ENCODE data around the gene IFNB1. TPM values are rescaled to one million over a fixed set of nuclear protein-coding genes. Genes with fewer than 3 reads are reported as not detected.

Gene IFNB1
- total RNA-seq, 1 donor from 2014 or later = not detected

- Histone ChIP-seq H3K9me3 (no peaks in the 10 kb centered on the region), H3K4me1 (no peaks in the 10 kb centered on the region), H3K27me3 (ENCODE audit: low read depth) (no peaks in the 10 kb centered on the region), H3K36me3 (no peaks in the 10 kb centered on the region), H3K4me3 (no peak overlapping the region), H3K27ac (no peak overlapping the region)
- no peak for TF ChIP-seq CTCF (IDR thresholded peaks at IDR 0.05)
- ATAC-seq (no peak), DNase-seq (no peak)
- intact Hi-C loops (cut with DNase I) = no loop called here
Measured at GRCh38 chr9:21047281-21047691, 30.5 kb downstream of the IFNB1 start.

- DNase-seq (no peak), ATAC-seq (no peak)
- no peak overlapping the region for H3K27ac ChIP-seq
- H3K36me3 ChIP-seq = no peaks in the 10 kb centered on the region
- no peaks in the 10 kb centered on the region for H3K9me3 ChIP-seq
- intact Hi-C loops (cut with DNase I) = no loop called here
- no peak overlapping the region for H3K4me3 ChIP-seq
- TF ChIP-seq CTCF (IDR thresholded peaks at IDR 0.05) = no peak
- H3K27me3 ChIP-seq (ENCODE audit: low read depth) = no peaks in the 10 kb centered on the region
- no peaks in the 10 kb centered on the region for H3K4me1 ChIP-seq
Measured at GRCh38 chr9:21043841-21044240, 33.9 kb downstream of the IFNB1 start.

GRCh38 chr9:21042466-21042865 is 35.3 kb downstream of the IFNB1 start:
- Histone ChIP-seq H3K4me1 (no peaks in the 10 kb centered on the region), H3K9me3 (no peaks in the 10 kb centered on the region), H3K27ac (no peak overlapping the region), H3K4me3 (no peak overlapping the region), H3K36me3 (no peaks in the 10 kb centered on the region), H3K27me3 (ENCODE audit: low read depth) (no peaks in the 10 kb centered on the region)
- intact Hi-C loops (cut with DNase I) = no loop called here
- no peak for TF ChIP-seq CTCF (IDR thresholded peaks at IDR 0.05)
- ATAC-seq (no peak), DNase-seq (no peak)

- no peak for TF ChIP-seq CTCF (IDR thresholded peaks at IDR 0.05)
- Histone ChIP-seq H3K4me1 (no peaks in the 10 kb centered on the region), H3K9me3 (no peaks in the 10 kb centered on the region), H3K27me3 (ENCODE audit: low read depth) (no peaks in the 10 kb centered on the region), H3K27ac (no peak overlapping the region), H3K4me3 (no peak overlapping the region), H3K36me3 (no peaks in the 10 kb centered on the region)
- DNase-seq = no peak
- intact Hi-C loops (cut with DNase I) = no loop called here
- ATAC-seq = no peak
Measured at GRCh38 chr9:21039302-21039701, 38.4 kb downstream of the IFNB1 start.

- Histone ChIP-seq H3K27me3 (ENCODE audit: low read depth) (no peaks in the 10 kb centered on the region), H3K36me3 (no peaks in the 10 kb centered on the region), H3K4me1 (no peaks in the 10 kb centered on the region), H3K4me3 (no peak overlapping the region), H3K27ac (no peak overlapping the region), H3K9me3 (no peaks in the 10 kb centered on the region)
- ATAC-seq (no peak), DNase-seq (no peak)
- no peak for TF ChIP-seq CTCF (IDR thresholded peaks at IDR 0.05)
- intact Hi-C loops (cut with DNase I) = no loop called here
Measured at GRCh38 chr9:21037278-21037677, 40.5 kb downstream of the IFNB1 start.

- TF ChIP-seq CTCF (IDR thresholded peaks at IDR 0.05) = no peak
- H3K27me3 ChIP-seq (ENCODE audit: low read depth) = no peaks in the 10 kb centered on the region
- peaks cover 22% of the 10 kb centered on the region for H3K4me1 ChIP-seq
- H3K27ac ChIP-seq = peak overlapping the region; percentile 88
- DNase-seq = no peak
- no peaks in the 10 kb centered on the region for H3K9me3 ChIP-seq
- peak overlapping the region; percentile 72 for H3K4me3 ChIP-seq
- H3K36me3 ChIP-seq = no peaks in the 10 kb centered on the region
- intact Hi-C loops (cut with DNase I) = no loop called here
- no peak for ATAC-seq
Measured at GRCh38 chr9:21031808-21032183, 45.9 kb downstream of the IFNB1 start.

Measured in lower lobe of right lung (tissue), 2 donors.